ENCODE results near the gene TMEM263. TPM values are rescaled to one million over a fixed set of nuclear protein-coding genes. Genes with fewer than 3 reads are reported as not detected.

The TMEM263 gene
- total and polyA plus RNA-seq, 3 experiments from 2014 or later: 22.7 to 25.3 (median 24.9) TPM

- Histone ChIP-seq H3K4me3 (ENCODE audit: low read length) (no peak overlapping the region), H3K9me3 (ENCODE audit: low read length) (no peaks in the 10 kb centered on the region), H3K27ac (ENCODE audit: low read depth, low read length) (no peak overlapping the region), H3K4me1 (ENCODE audit: insufficient read depth, low read length) (peaks cover 11% of the 10 kb centered on the region), H3K36me3 (ENCODE audit: insufficient read depth, low read length) (no peaks in the 10 kb centered on the region), H3K27me3 (ENCODE audit: insufficient read depth, low read length, poor library complexity, severe bottlenecking) (no peaks in the 10 kb centered on the region)
- POLR2A ChIA-PET: interaction anchor here (1.8 kb wide), 1 partner anchor 140 kb away, joined by 7 read pairs; the partner anchor contains the start of gene CRY1
- CTCF ChIA-PET: interaction anchor here (1.2 kb wide), 1 partner anchor 8 kb away, joined by 3 read pairs; no protein-coding TSS in a partner anchor
- H3K27ac Mint-ChIP-seq: peak overlapping the region in 5 of 8 donors; percentile 5 to 94 (median 55)
- H3K9me3 Mint-ChIP-seq: peaks cover 0 to 3% (median 0%) of the 10 kb centered on the region in 5 donors
- peaks cover 0 to 14% (median 0%) of the 10 kb centered on the region in 3 donors for H3K36me3 Mint-ChIP-seq
- H3K4me3 Mint-ChIP-seq: peak overlapping the region in 4 of 7 donors; percentile 91 to 99 (median 96)
- no peaks in the 10 kb centered on the region for H3K27me3 Mint-ChIP-seq
- DNase-seq: no peak
- peaks cover 18 to 42% (median 38%) of the 10 kb centered on the region in 3 donors for H3K4me1 Mint-ChIP-seq
These were observed 2.1 kb upstream of the TMEM263 start for GRCh38 chr12:106953352-106954250.

GRCh38 chr12:106954462-106955376, 988 bp upstream of the TMEM263 start:
- H3K36me3 ChIP-seq (ENCODE audit: insufficient read depth, low read length): no peaks in the 10 kb centered on the region
- Mint-ChIP-seq H3K4me1 (peaks cover 21 to 47% (median 43%) of the 10 kb centered on the region in 3 donors), H3K4me3 (peak overlapping the region; percentile 91 to 99 (median 97)), H3K9me3 (no peaks in the 10 kb centered on the region), H3K27ac (peak overlapping the region; percentile 89 to 96 (median 94)), H3K36me3 (peaks cover 0 to 18% (median 0%) of the 10 kb centered on the region in 3 donors), H3K27me3 (no peaks in the 10 kb centered on the region)
- H3K9me3 ChIP-seq (ENCODE audit: low read length): no peaks in the 10 kb centered on the region
- ChIA-PET CTCF (interaction anchor here (0.8 to 2.3 kb wide), 3 partner anchors 39 to 652 kb away, joined by 3 to 8 read pairs (median 3); partner anchors contain the start of genes POLR3B and TCP11L2), POLR2A (interaction anchor here (0.6 to 1.8 kb wide), 4 partner anchors 11 to 651 kb away, joined by 3 to 14 read pairs (median 6); partner anchors contain the start of genes CRY1 and MTERF2)
- peak in 3 of 5 donors; percentile 6 to 58 (median 9) for DNase-seq
- H3K27ac ChIP-seq (ENCODE audit: low read depth, low read length): peak overlapping the region; percentile 88
- H3K4me3 ChIP-seq (ENCODE audit: low read length): peak overlapping the region; percentile 88
- H3K27me3 ChIP-seq (ENCODE audit: insufficient read depth, low read length, poor library complexity, severe bottlenecking): no peaks in the 10 kb centered on the region
- peaks cover 17% of the 10 kb centered on the region for H3K4me1 ChIP-seq (ENCODE audit: insufficient read depth, low read length)

- ChIA-PET CTCF (interaction anchor here (0.8 to 2.3 kb wide), 7 partner anchors 10 to 653 kb away, joined by 3 to 8 read pairs (median 3); partner anchors contain the start of genes MTERF2, POLR3B and TCP11L2), POLR2A (interaction anchor here (0.7 to 1.8 kb wide), 7 partner anchors 49 to 654 kb away, joined by 3 to 13 read pairs (median 3); partner anchors contain the start of gene CRY1)
- no peaks in the 10 kb centered on the region for H3K27me3 ChIP-seq (ENCODE audit: insufficient read depth, low read length, poor library complexity, severe bottlenecking)
These were observed 406 bp downstream of the TMEM263 start for GRCh38 chr12:106956048-106956578.

GRCh38 chr12:106957583-106957982, 1.9 kb downstream of the TMEM263 start:
- ChIA-PET CTCF (no interaction called here), POLR2A (no interaction called here)
- H3K27me3 ChIP-seq (ENCODE audit: insufficient read depth, low read length, poor library complexity, severe bottlenecking): no peaks in the 10 kb centered on the region
- peak overlapping the region; percentile 83 for H3K27ac ChIP-seq (ENCODE audit: low read depth, low read length)
- H3K36me3 ChIP-seq (ENCODE audit: insufficient read depth, low read length): no peaks in the 10 kb centered on the region
- Mint-ChIP-seq H3K4me1 (peaks cover 30 to 55% (median 53%) of the 10 kb centered on the region in 3 donors), H3K36me3 (peaks cover 0 to 27% (median 0%) of the 10 kb centered on the region in 3 donors), H3K4me3 (peak overlapping the region; percentile 94 to 99 (median 98)), H3K9me3 (no peaks in the 10 kb centered on the region), H3K27ac (peak overlapping the region in 6 of 8 donors; percentile 92 to 94 (median 94)), H3K27me3 (no peaks in the 10 kb centered on the region)
- peaks cover 17% of the 10 kb centered on the region for H3K4me1 ChIP-seq (ENCODE audit: insufficient read depth, low read length)
- no peaks in the 10 kb centered on the region for H3K9me3 ChIP-seq (ENCODE audit: low read length)
- DNase-seq: no peak
- peak overlapping the region; percentile 88 for H3K4me3 ChIP-seq (ENCODE audit: low read length)

More at GRCh38 chr12:106956048-106956578, 406 bp downstream of the TMEM263 start:
- H3K27me3 Mint-ChIP-seq: no peaks in the 10 kb centered on the region
- peaks cover 25 to 56% (median 53%) of the 10 kb centered on the region in 3 donors for H3K4me1 Mint-ChIP-seq
- Histone ChIP-seq H3K4me3 (ENCODE audit: low read length) (peak overlapping the region; percentile 88), H3K9me3 (ENCODE audit: low read length) (no peaks in the 10 kb centered on the region), H3K36me3 (ENCODE audit: insufficient read depth, low read length) (no peaks in the 10 kb centered on the region), H3K4me1 (ENCODE audit: insufficient read depth, low read length) (peaks cover 17% of the 10 kb centered on the region), H3K27ac (ENCODE audit: low read depth, low read length) (peak overlapping the region; percentile 83)
- H3K36me3 Mint-ChIP-seq: peaks cover 0 to 23% (median 0%) of the 10 kb centered on the region in 3 donors
- no peaks in the 10 kb centered on the region for H3K9me3 Mint-ChIP-seq
- H3K4me3 Mint-ChIP-seq: peak overlapping the region; percentile 94 to 99 (median 98)
- H3K27ac Mint-ChIP-seq: peak overlapping the region; percentile 91 to 94 (median 94)
- peak in 3 of 5 donors; percentile 51 to 78 (median 56) for DNase-seq

GRCh38 chr12:106960443-106960842, 4.7 kb downstream of the TMEM263 start:
- no peak overlapping the region for H3K4me3 ChIP-seq (ENCODE audit: low read length)
- Mint-ChIP-seq H3K4me3 (no peak overlapping the region), H3K9me3 (no peaks in the 10 kb centered on the region), H3K27me3 (no peaks in the 10 kb centered on the region), H3K27ac (peak overlapping the region in 1 of 8 donors; percentile 90), H3K4me1 (peaks cover 32 to 59% (median 51%) of the 10 kb centered on the region in 3 donors), H3K36me3 (peaks cover 0 to 46% (median 0%) of the 10 kb centered on the region in 3 donors)
- no peak for DNase-seq
- ChIA-PET CTCF (no interaction called here), POLR2A (no interaction called here)
- no peak overlapping the region for H3K27ac ChIP-seq (ENCODE audit: low read depth, low read length)
- no peaks in the 10 kb centered on the region for H3K27me3 ChIP-seq (ENCODE audit: insufficient read depth, low read length, poor library complexity, severe bottlenecking)
- peaks cover 17% of the 10 kb centered on the region for H3K4me1 ChIP-seq (ENCODE audit: insufficient read depth, low read length)
- H3K36me3 ChIP-seq (ENCODE audit: insufficient read depth, low read length): peaks cover 6% of the 10 kb centered on the region
- no peaks in the 10 kb centered on the region for H3K9me3 ChIP-seq (ENCODE audit: low read length)

- H3K9me3 Mint-ChIP-seq: no peaks in the 10 kb centered on the region
- H3K4me1 Mint-ChIP-seq: peaks cover 24 to 55% (median 55%) of the 10 kb centered on the region in 3 donors
- H3K27me3 ChIP-seq (ENCODE audit: insufficient read depth, low read length, poor library complexity, severe bottlenecking): no peaks in the 10 kb centered on the region
- peaks cover 16% of the 10 kb centered on the region for H3K4me1 ChIP-seq (ENCODE audit: insufficient read depth, low read length)
- H3K36me3 Mint-ChIP-seq: peaks cover 0 to 48% (median 3%) of the 10 kb centered on the region in 3 donors
- no peak overlapping the region for H3K27ac ChIP-seq (ENCODE audit: low read depth, low read length)
- H3K27ac Mint-ChIP-seq: no peak overlapping the region
- no peaks in the 10 kb centered on the region for H3K27me3 Mint-ChIP-seq
- ChIA-PET POLR2A (no interaction called here), CTCF (interaction anchor here (1.2 kb wide), 1 partner anchor 10 kb away, joined by 3 read pairs; no protein-coding TSS in a partner anchor)
- no peak for DNase-seq
- no peaks in the 10 kb centered on the region for H3K9me3 ChIP-seq (ENCODE audit: low read length)
- H3K4me3 Mint-ChIP-seq: no peak overlapping the region
- peaks cover 6% of the 10 kb centered on the region for H3K36me3 ChIP-seq (ENCODE audit: insufficient read depth, low read length)
- no peak overlapping the region for H3K4me3 ChIP-seq (ENCODE audit: low read length)
These were observed 6.6 kb downstream of the TMEM263 start for GRCh38 chr12:106962286-106962685.

GRCh38 chr12:106964526-106964925, 8.8 kb downstream of the TMEM263 start:
- Histone ChIP-seq H3K4me3 (ENCODE audit: low read length) (no peak overlapping the region), H3K9me3 (ENCODE audit: low read length) (no peaks in the 10 kb centered on the region), H3K27me3 (ENCODE audit: insufficient read depth, low read length, poor library complexity, severe bottlenecking) (no peaks in the 10 kb centered on the region), H3K27ac (ENCODE audit: low read depth, low read length) (no peak overlapping the region), H3K4me1 (ENCODE audit: insufficient read depth, low read length) (no peaks in the 10 kb centered on the region), H3K36me3 (ENCODE audit: insufficient read depth, low read length) (peaks cover 13% of the 10 kb centered on the region)
- DNase-seq: no peak
- no peaks in the 10 kb centered on the region for H3K27me3 Mint-ChIP-seq
- peak overlapping the region in 2 of 8 donors; percentile 15 to 35 for H3K27ac Mint-ChIP-seq
- ChIA-PET CTCF (no interaction called here), POLR2A (no interaction called here)
- H3K4me3 Mint-ChIP-seq: no peak overlapping the region
- peaks cover 13 to 39% (median 38%) of the 10 kb centered on the region in 3 donors for H3K4me1 Mint-ChIP-seq
- no peaks in the 10 kb centered on the region for H3K9me3 Mint-ChIP-seq
- peaks cover 0 to 62% (median 3%) of the 10 kb centered on the region in 3 donors for H3K36me3 Mint-ChIP-seq
